Right lobe of liver (tissue), 4 donors: ENCODE results near the gene PANX3.

Experiments
- CTCF ChIP-seq, 4 donors: fragments of 200-600 bp in 3 of 4; fragments of 450-650 bp in 1 of 4; IDR thresholded peaks; one replicate each; pipeline versions ENCODE4 v1.5.1 to v1.8.0; 2016 to 2022; ENCODE audit warnings: antibody characterized with exemption in 4 of 4, mild to moderate bottlenecking in 2 of 4
- POLR2A ChIP-seq: fragments of 450-650 bp; IDR thresholded peaks from one replicate; pipeline ENCODE4 v1.6.1; 2017; ENCODE audit warnings: antibody characterized with exemption, mild to moderate bottlenecking
- donor health status: DM: no; HTN: no; CAD: no.
- donor health status: DM: no; HTN: no; CAD: no.
- donor health status: DM: no; HTN: yes; CAD: no.

- TF ChIP-seq CTCF (IDR thresholded peaks at IDR 0.05) = no peak
- TF ChIP-seq POLR2A = no peak
Measured at GRCh38 chr11:124648610-124649009, 37.4 kb downstream of the PANX3 start.
